Adrenal gland (tissue), 12 donors: Measurements from ENCODE around the gene CHMP1B. TPM values are rescaled to one million over a fixed set of nuclear protein-coding genes. Genes with fewer than 3 reads are reported as not detected.

Experiments
- DNase-seq, 7 donors: peaks; one replicate each; pipeline ENCODE4 v3.0.0-alpha.2; 2019 to 2020
- H3K27ac ChIP-seq, 5 donors: fragments of 200-600 bp; sonication (generic) in 4 of 5; 1 replicate in 3 of 5; 2 replicates in 2 of 5; pipeline versions ENCODE4 v1.5.1 to v1.8.0; 2016 to 2020; ENCODE audit warnings: mild to moderate bottlenecking in 1 of 5
- H3K27me3 ChIP-seq: fragments of 200-600 bp; 2 replicates; pipeline ENCODE4 v1.8.0; 2021
- H3K36me3 ChIP-seq, 2 donors: fragments of 200-600 bp; replicated peaks in 1 of 2; 1 replicate in 1 of 2; 2 replicates in 1 of 2; pipeline versions ENCODE4 v1.5.1 to v1.8.0; 2018 to 2022
- H3K4me1 ChIP-seq, 2 donors: fragments of 200-600 bp; replicated peaks in 1 of 2; 1 replicate in 1 of 2; 2 replicates in 1 of 2; pipeline versions ENCODE4 v1.5.1 to v1.8.0; 2018 to 2021
- H3K4me3 ChIP-seq, 4 donors: fragments of 200-600 bp; sonication (generic) in 3 of 4; one replicate each; pipeline ENCODE4 v1.5.1; 2016 to 2018
- H3K9me3 ChIP-seq, 3 donors: fragments of 200-600 bp; sonication (generic) in 1 of 3; replicated peaks in 1 of 3; 1 replicate in 2 of 3; 2 replicates in 1 of 3; pipeline versions ENCODE4 v1.5.1 to v1.8.0; 2016 to 2021
- CTCF ChIP-seq, 6 experiments: fragments of 450-650 bp in 4 of 6; fragments of 200-600 bp in 2 of 6; sonication (generic) in 1 of 6; IDR thresholded peaks; 1 replicate in 5 of 6; 2 replicates in 1 of 6; pipeline versions ENCODE4 v1.5.1 to v1.8.0; 2016 to 2021; ENCODE audit warnings: antibody characterized with exemption in 6 of 6, mild to moderate bottlenecking in 2 of 6, moderate library complexity in 1 of 6
- POLR2A ChIP-seq, 2 donors: fragments of 450-650 bp; IDR thresholded peaks; one replicate each; pipeline ENCODE4 v1.6.1; 2017; ENCODE audit warnings: antibody characterized with exemption in 2 of 2, mild to moderate bottlenecking in 2 of 2, moderate library complexity in 1 of 2
- WGBS, 4 donors: extraction: QIAGEN DNeasy Blood & Tissue Kit in 2 of 4; methylation state at CpG; one replicate each; pipeline versions ENCODE4 v1.1.5 to v1.1.7; 2013 to 2017; 5-methylcytosine and 5-hydroxymethylcytosine counted together
- intact Hi-C, 2 donors: fragments of 100-400 bp; cut with DNase I; formaldehyde crosslinking; loops; one replicate each; pipeline versions ENCODE4 v1.14.1 to v1.15.0; 2022 to 2023
- polyA plus RNA-seq, 3 donors: library from polyadenylated mRNA; stranded (reverse); fragments of 200-250 nt in 2 of 3; fragments of 350-450 nt in 1 of 3; fragmentation: Illumina TruSeq in 1 of 3; extraction: RNeasy Lipid Tissue Mini Kit (QIAGEN cat#74804) in 1 of 3; gene quantifications; one replicate each; pipeline ENCODE4 v1.2.3, GENCODE V29; 2013 to 2014
- total RNA-seq, 9 donors: library from RNA; depleted of rRNA in 4 of 9; stranded (reverse); fragments of >200 nt in 4 of 9; fragments of 120-200 nt in 1 of 9; fragmentation: NEBNext Ultra II Directional in 1 of 9; extraction: Animal tissue kit (Norgen Biotek cat#: 25700) in 1 of 9; gene quantifications; one replicate each; pipeline versions ENCODE4 v1.1.0 to v1.2.4, GENCODE V29; 2013 to 2023
- donor health status: healthy with polysubstance abuse.
- donor health status: Bipolar disorder and iron deficiency.
- donor health status: DM: yes; HTN: yes; CAD: no.
- donor health status: DM: no; HTN: no; CAD: no.
- donor health status: DM: no; HTN: no; CAD: no.
- donor health status: DM: yes; HTN: yes; CAD: no.

Gene CHMP1B
- total and polyA plus RNA-seq, 12 donors, result 17.5 to 52.6 (median 41.5) TPM

DNA sequence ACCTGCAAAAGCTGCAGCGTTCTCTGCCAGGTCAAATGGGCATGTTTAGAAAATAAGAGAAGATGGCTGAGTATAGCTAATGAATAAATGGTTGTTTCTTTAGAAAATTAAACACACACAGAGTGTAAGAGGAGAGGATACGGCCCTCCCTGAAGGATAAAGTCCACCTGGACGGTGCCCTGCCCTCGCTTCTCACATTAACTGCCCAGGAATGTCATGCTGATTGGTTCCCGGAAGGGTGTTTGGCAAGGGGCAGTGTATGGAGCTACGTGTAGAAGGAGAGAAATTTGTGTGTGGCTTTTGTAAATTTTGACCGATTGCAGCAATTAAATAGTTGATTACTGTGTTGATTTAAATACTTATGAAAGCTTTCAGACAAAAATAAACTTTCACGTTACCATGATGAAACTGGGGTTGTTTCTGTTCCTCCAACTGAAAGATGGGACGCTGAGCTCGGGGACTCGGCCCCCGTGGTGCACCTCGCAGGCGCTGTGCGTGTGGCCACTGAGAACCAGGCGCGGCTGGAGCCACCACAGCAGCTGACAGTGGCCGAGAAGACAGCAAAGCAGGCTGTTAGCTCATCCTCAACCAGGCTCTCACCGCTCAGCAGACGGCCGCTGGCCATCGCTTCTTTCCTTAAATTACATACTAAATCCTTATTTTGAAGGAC is 34.2 kb downstream of the CHMP1B start:
- intact Hi-C loops, result loop anchor here in 1 of 2 donors (10.0 kb wide), 1 partner anchor 231 kb away; no protein-coding TSS in a partner anchor
- no peak for TF ChIP-seq CTCF (IDR thresholded peaks at IDR 0.05)
- TF ChIP-seq POLR2A (IDR thresholded peaks at IDR 0.05), result no peak
- peak in 2 of 7 donors; percentile 19 to 23 for DNase-seq
- Histone ChIP-seq H3K4me3 (no peak overlapping the region), H3K27ac (no peak overlapping the region), H3K27me3 (no peaks in the 10 kb centered on the region), H3K36me3 (peaks cover 0 to 54% of the 10 kb centered on the region in 2 donors), H3K4me1 (no peaks in the 10 kb centered on the region), H3K9me3 (no peaks in the 10 kb centered on the region)
- WGBS, 4 donors, result 79 to 89% (median 86%) methylated on average over 22 of the region's 22 CpGs

GRCh38 chr18:11886577-11887110 is 35.4 kb downstream of the CHMP1B start:
- H3K27me3 ChIP-seq, result no peaks in the 10 kb centered on the region
- no peaks in the 10 kb centered on the region for H3K4me1 ChIP-seq
- no peak overlapping the region for H3K4me3 ChIP-seq
- peaks cover 0 to 62% of the 10 kb centered on the region in 2 donors for H3K36me3 ChIP-seq
- no peaks in the 10 kb centered on the region for H3K9me3 ChIP-seq
- no peak for TF ChIP-seq CTCF (IDR thresholded peaks at IDR 0.05)
- no peak for TF ChIP-seq POLR2A (IDR thresholded peaks at IDR 0.05)
- intact Hi-C loops, result loop anchor here in 1 of 2 donors (10.0 kb wide), 1 partner anchor 232 kb away; no protein-coding TSS in a partner anchor
- no peak for DNase-seq
- H3K27ac ChIP-seq, result no peak overlapping the region
- 87 to 95% (median 90%) methylated on average over 19 of the region's 19 CpGs for WGBS, 4 donors

DNA sequence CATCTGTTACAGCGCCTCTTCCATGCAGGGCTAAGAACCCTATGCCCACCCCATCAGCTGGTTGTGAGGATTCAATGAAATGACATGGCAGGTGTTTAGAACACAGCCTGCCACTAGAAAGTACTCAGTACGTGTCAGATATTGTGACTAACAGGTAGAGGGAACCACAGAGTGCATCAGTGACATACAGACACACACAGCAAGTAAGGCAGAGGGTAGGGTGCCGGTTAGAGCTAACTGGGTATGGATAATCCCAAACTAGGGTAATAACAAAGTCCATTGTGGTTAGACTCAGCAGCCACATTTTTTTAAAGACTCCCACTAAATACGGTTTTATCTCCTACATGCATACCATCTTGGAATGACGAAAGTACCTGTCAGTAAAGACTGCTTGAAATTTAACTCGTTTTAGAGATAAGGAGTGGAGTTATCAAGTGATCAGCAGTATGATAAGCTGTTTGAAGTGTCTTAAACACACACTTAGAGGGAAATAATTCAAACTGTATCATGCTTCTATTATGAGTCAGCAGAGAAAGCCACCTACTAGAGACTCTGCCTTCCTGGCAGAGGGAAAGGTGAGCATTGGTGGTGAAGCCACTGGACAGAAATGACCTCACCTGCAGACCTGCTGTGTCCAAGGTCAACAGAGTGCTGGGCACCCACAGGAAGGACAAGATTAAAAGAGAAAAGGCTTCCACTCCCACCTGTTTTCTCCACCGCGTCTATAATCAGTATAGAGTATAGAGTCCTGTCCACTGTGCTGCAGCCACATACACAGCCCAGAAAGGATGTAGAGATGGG is 36.3 kb downstream of the CHMP1B start:
- intact Hi-C loops, result loop anchor here in 1 of 2 donors (10.0 kb wide), 1 partner anchor 233 kb away; no protein-coding TSS in a partner anchor
- TF ChIP-seq POLR2A (IDR thresholded peaks at IDR 0.05) (no peak), CTCF (IDR thresholded peaks at IDR 0.05) (no peak)
- H3K27ac ChIP-seq, result no peak overlapping the region
- no peak overlapping the region for H3K4me3 ChIP-seq
- H3K27me3 ChIP-seq, result no peaks in the 10 kb centered on the region
- WGBS, 4 donors, result 71 to 85% (median 81%) methylated on average over 8 of the region's 8 CpGs
- no peaks in the 10 kb centered on the region for H3K4me1 ChIP-seq
- DNase-seq, result no peak
- H3K9me3 ChIP-seq, result no peaks in the 10 kb centered on the region
- peaks cover 0 to 63% of the 10 kb centered on the region in 2 donors for H3K36me3 ChIP-seq

- no peak for DNase-seq
- no peaks in the 10 kb centered on the region for H3K9me3 ChIP-seq
- H3K4me1 ChIP-seq, result no peaks in the 10 kb centered on the region
- no peaks in the 10 kb centered on the region for H3K27me3 ChIP-seq
- no peak overlapping the region for H3K27ac ChIP-seq
- no peak overlapping the region for H3K4me3 ChIP-seq
- TF ChIP-seq CTCF (IDR thresholded peaks at IDR 0.05) (no peak), POLR2A (IDR thresholded peaks at IDR 0.05) (no peak)
- WGBS, 4 donors, result 86 to 97% (median 91%) methylated on average over 2 of the region's 2 CpGs
- H3K36me3 ChIP-seq, result peaks cover 0 to 65% of the 10 kb centered on the region in 2 donors
- intact Hi-C loops, result loop anchor here in 1 of 2 donors (10.0 kb wide), 1 partner anchor 234 kb away; no protein-coding TSS in a partner anchor
These were observed 37.5 kb downstream of the CHMP1B start for GRCh38 chr18:11888726-11889125.
